HG03064 (cell line): ENCODE results near the gene BRCA2.

ENCODE experiments used
- ATAC-seq: cut with Tn5 transposase; IDR thresholded peaks from one replicate; pipeline ENCODE4 v1.9.1; 2021; ENCODE audit warnings: low read depth; ENCODE audit not compliant: unreplicated experiment

BRCA2 gene

GRCh38 chr13:32315238-32316027 is at the start of gene BRCA2, which contains the start of gene ZAR1L:
Gene BRCA2 (plus strand): TSS chr13:32315508. CDS start chr13:32316461, 953 bp downstream.
Gene ZAR1L (minus strand): TSS chr13:32315363. CDS start chr13:32311925, 3,438 bp downstream.
- ATAC-seq = peak; percentile 90

- no peak for ATAC-seq
Measured at GRCh38 chr13:32265726-32266125, 49.6 kb upstream of the BRCA2 start.

- no peak for ATAC-seq
Measured at GRCh38 chr13:32266130-32266529, 49.2 kb upstream of the BRCA2 start.

- peak; percentile 83 for ATAC-seq
Measured at GRCh38 chr13:32267836-32268439, 47.4 kb upstream of the BRCA2 start.

GRCh38 chr13:32272021-32272683 is 43.2 kb upstream of the BRCA2 start:
- no peak for ATAC-seq

- ATAC-seq = no peak
Measured at GRCh38 chr13:32277839-32278238, 37.5 kb upstream of the BRCA2 start.

GRCh38 chr13:32278426-32278825 is 36.9 kb upstream of the BRCA2 start:
- no peak for ATAC-seq

GRCh38 chr13:32281096-32281495 is 34.2 kb upstream of the BRCA2 start:
- no peak for ATAC-seq

GRCh38 chr13:32282096-32282711 is 33.1 kb upstream of the BRCA2 start:
- no peak for ATAC-seq

GRCh38 chr13:32284927-32285632 is 30.2 kb upstream of the BRCA2 start:
- no peak for ATAC-seq

- ATAC-seq = no peak
Measured at GRCh38 chr13:32285633-32285965, 29.7 kb upstream of the BRCA2 start.

- no peak for ATAC-seq
Measured at GRCh38 chr13:32297206-32297605, 18.1 kb upstream of the BRCA2 start.

GRCh38 chr13:32298695-32299094 is 16.6 kb upstream of the BRCA2 start:
- ATAC-seq = no peak

GRCh38 chr13:32299893-32300292 is 15.4 kb upstream of the BRCA2 start:
- no peak for ATAC-seq

GRCh38 chr13:32300406-32300805 is 14.9 kb upstream of the BRCA2 start:
- no peak for ATAC-seq

GRCh38 chr13:32300920-32301319 is 14.4 kb upstream of the BRCA2 start:
- no peak for ATAC-seq

GRCh38 chr13:32302461-32302860 is 12.8 kb upstream of the BRCA2 start:
- no peak for ATAC-seq

- ATAC-seq = no peak
Measured at GRCh38 chr13:32305646-32306045, 9.7 kb upstream of the BRCA2 start.

GRCh38 chr13:32309312-32310133 is 5.8 kb upstream of the BRCA2 start:
- ATAC-seq = no peak
